ENCODE results near the gene AADACL4.
"Not testable (repeated sequence)": the region's sequence is repeated elsewhere in the genome, so short reads cannot be mapped to it uniquely, and the experiment has no call there.

AADACL4 gene

GRCh38 chr1:12662556-12662955, 18.7 kb downstream of the AADACL4 start:
- DNase-seq, result no peak

- DNase-seq, result no peak
Measured at GRCh38 chr1:12665511-12665910, 21.6 kb downstream of the AADACL4 start.

GRCh38 chr1:12666141-12666735, 22.4 kb downstream of the AADACL4 start:
- DNase-seq, result no peak

- DNase-seq, result no peak
Measured at GRCh38 chr1:12669529-12670068, 25.7 kb downstream of the AADACL4 start.

- DNase-seq, result no peak
Measured at GRCh38 chr1:12674358-12674757, 30.5 kb downstream of the AADACL4 start.

- not testable (repeated sequence) for DNase-seq
Measured at GRCh38 chr1:12676122-12676521, 32.2 kb downstream of the AADACL4 start.

GRCh38 chr1:12677565-12677964, 33.7 kb downstream of the AADACL4 start:
- DNase-seq, result no peak

- DNase-seq, result no peak
Measured at GRCh38 chr1:12678350-12678749, 34.5 kb downstream of the AADACL4 start.

- DNase-seq, result no peak
Measured at GRCh38 chr1:12678820-12679219, 34.9 kb downstream of the AADACL4 start.

GRCh38 chr1:12690156-12690555, 46.3 kb downstream of the AADACL4 start:
- no peak for DNase-seq

GRCh38 chr1:12692967-12693782, 49.3 kb downstream of the AADACL4 start:
- no peak for DNase-seq

GRCh38 chr1:12696658-12697057, 52.8 kb downstream of the AADACL4 start:
- no peak for DNase-seq

GRCh38 chr1:12697397-12697796, 53.5 kb downstream of the AADACL4 start:
- DNase-seq, result no peak

GRCh38 chr1:12703821-12704451, 60.1 kb downstream of the AADACL4 start:
- no peak for DNase-seq

- no peak for DNase-seq
Measured at GRCh38 chr1:12706061-12706460, 62.2 kb downstream of the AADACL4 start.

- no peak for DNase-seq
Measured at GRCh38 chr1:12708396-12709090, 64.7 kb downstream of the AADACL4 start.

GRCh38 chr1:12709091-12709491, 65.2 kb downstream of the AADACL4 start:
- DNase-seq, result no peak

GRCh38 chr1:12709696-12710095, 65.8 kb downstream of the AADACL4 start:
- DNase-seq, result no peak

- no peak for DNase-seq
Measured at GRCh38 chr1:12711536-12711935, 67.7 kb downstream of the AADACL4 start.

GRCh38 chr1:12712076-12712475, 68.2 kb downstream of the AADACL4 start:
- no peak for DNase-seq

GRCh38 chr1:12712929-12713328, 69.0 kb downstream of the AADACL4 start:
- DNase-seq, result no peak

- DNase-seq, result not testable (repeated sequence)
Measured at GRCh38 chr1:12713651-12714050, 69.8 kb downstream of the AADACL4 start.
